ENCODE measurements around the gene SNURF.
"Not testable (repeated sequence)": the region's sequence is repeated elsewhere in the genome, so short reads cannot be mapped to it uniquely, and the experiment has no call there.

Gene SNURF

DNA sequence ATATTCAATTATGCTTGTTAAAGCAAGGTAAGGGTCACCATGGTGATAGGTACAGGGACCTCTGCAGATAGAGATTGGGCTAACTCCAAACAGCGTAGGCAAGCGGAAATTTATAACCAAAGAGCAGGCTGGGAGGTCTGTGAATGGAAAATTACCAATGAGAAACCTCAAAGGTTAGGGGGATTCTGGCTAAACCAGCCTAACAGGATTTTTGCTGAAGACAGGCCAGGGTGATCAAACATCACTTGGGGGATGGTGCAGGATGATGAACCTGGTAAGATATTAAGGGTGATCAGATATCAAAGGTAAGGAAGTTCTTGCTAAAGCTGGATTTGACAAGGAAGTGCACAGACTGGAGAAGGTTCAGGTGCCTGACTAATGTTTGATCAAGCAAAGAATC lies 35.3 kb upstream of the SNURF start:
- no peaks in the 10 kb centered on the region for H4K20me1 ChIP-seq (ENCODE audit: control insufficient read depth, insufficient read depth, low read depth, low read length)
- no peaks in the 10 kb centered on the region for H3K79me2 ChIP-seq (ENCODE audit: control insufficient read depth, low read length)
- TF ChIP-seq, protein P1, sequence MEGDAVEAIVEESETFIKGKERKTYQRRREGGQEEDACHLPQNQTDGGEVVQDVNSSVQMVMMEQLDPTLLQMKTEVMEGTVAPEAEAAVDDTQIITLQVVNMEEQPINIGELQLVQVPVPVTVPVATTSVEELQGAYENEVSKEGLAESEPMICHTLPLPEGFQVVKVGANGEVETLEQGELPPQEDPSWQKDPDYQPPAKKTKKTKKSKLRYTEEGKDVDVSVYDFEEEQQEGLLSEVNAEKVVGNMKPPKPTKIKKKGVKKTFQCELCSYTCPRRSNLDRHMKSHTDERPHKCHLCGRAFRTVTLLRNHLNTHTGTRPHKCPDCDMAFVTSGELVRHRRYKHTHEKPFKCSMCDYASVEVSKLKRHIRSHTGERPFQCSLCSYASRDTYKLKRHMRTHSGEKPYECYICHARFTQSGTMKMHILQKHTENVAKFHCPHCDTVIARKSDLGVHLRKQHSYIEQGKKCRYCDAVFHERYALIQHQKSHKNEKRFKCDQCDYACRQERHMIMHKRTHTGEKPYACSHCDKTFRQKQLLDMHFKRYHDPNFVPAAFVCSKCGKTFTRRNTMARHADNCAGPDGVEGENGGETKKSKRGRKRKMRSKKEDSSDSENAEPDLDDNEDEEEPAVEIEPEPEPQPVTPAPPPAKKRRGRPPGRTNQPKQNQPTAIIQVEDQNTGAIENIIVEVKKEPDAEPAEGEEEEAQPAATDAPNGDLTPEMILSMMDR (IDR thresholded peaks at IDR 0.05; ENCODE audit: low read depth, low read length, poor library complexity, severe bottlenecking): no peak
- no peak for TF ChIP-seq EZH2phosphoT487 (IDR thresholded peaks at IDR 0.05; ENCODE audit: borderline replicate concordance, low read length)
- H3K36me3 ChIP-seq (ENCODE audit: control insufficient read depth, low read length): no peaks in the 10 kb centered on the region
- H3K27ac ChIP-seq (ENCODE audit: low read depth, low read length): no peak overlapping the region
- no peak overlapping the region for H3K4me3 ChIP-seq (ENCODE audit: low read length)
- no peaks in the 10 kb centered on the region for H3F3A ChIP-seq (ENCODE audit: control insufficient read depth, insufficient read depth)
- no peaks in the 10 kb centered on the region for H3K9me2 ChIP-seq (replicated peaks; ENCODE audit: control insufficient read depth, low read length)
- no peaks in the 10 kb centered on the region for H3K4me1 ChIP-seq (ENCODE audit: control insufficient read depth, low read length)
- peaks cover 3% of the 10 kb centered on the region; the same call in 1 of the 2 replicates for H3K9me3 ChIP-seq (ENCODE audit: control insufficient read depth, insufficient read depth, low read length)
- H3K27me3 ChIP-seq (ENCODE audit: control insufficient read depth, low read length): no peaks in the 10 kb centered on the region
- no peak overlapping the region for H3K4me2 ChIP-seq (ENCODE audit: low read length)

DNA sequence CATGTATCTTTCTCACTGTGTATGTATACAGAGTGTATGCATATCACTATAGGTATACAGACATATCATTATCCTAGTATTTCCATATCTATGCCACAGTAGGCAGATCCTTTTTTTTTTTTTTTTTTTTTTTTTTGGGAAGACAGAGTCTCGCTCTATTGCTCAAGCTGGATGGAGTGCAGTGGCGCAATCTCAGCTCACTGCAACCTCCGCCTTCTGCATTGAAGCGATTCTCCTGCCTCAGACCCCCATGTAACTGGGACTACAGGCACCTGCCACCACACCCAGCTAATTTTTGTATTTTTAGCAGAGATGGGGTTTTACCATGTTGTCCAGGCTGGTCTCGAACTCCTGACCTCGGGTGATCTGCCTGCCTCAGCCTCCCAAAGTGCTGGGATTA lies 32.0 kb upstream of the SNURF start:
- H3F3A ChIP-seq (ENCODE audit: control insufficient read depth, insufficient read depth); H3K4me1 ChIP-seq (ENCODE audit: control insufficient read depth, low read length): not testable (repeated sequence)

DNA sequence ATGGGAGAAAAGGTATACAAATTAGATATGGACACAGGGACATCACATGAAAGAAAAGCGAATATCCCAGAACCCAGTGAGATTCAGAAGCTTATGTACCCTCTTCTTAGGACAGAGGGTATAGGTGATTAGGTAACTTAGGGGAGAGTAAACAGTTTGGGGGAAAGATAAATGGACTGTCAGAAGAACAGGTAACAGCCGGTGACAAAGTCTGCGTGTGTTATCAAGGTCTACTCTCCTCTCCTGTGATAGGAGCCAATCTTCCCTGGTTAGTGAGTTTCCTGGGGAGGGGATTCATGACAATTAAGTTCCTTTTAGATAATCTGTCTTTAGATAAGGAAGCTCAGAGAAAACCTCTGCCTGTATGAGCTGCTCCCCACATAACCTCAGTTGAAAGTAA lies 30.6 kb upstream of the SNURF start:
- H3K27ac ChIP-seq (ENCODE audit: low read depth, low read length): no peak overlapping the region
- H3K4me2 ChIP-seq (ENCODE audit: low read length): no peak overlapping the region
- no peaks in the 10 kb centered on the region for H3K36me3 ChIP-seq (ENCODE audit: control insufficient read depth, low read length)
- H3K4me3 ChIP-seq (ENCODE audit: low read length): no peak overlapping the region
- H3K9me3 ChIP-seq (ENCODE audit: control insufficient read depth, insufficient read depth, low read length): peaks cover 3% of the 10 kb centered on the region; the same call in 1 of the 2 replicates
- no peaks in the 10 kb centered on the region for H3K79me2 ChIP-seq (ENCODE audit: control insufficient read depth, low read length)
- TF ChIP-seq EZH2phosphoT487 (IDR thresholded peaks at IDR 0.05; ENCODE audit: borderline replicate concordance, low read length): no peak
- TF ChIP-seq, protein P1 (IDR thresholded peaks at IDR 0.05; ENCODE audit: low read depth, low read length, poor library complexity, severe bottlenecking): no peak
- H3K9me2 ChIP-seq (replicated peaks; ENCODE audit: control insufficient read depth, low read length): no peaks in the 10 kb centered on the region
- H3K27me3 ChIP-seq (ENCODE audit: control insufficient read depth, low read length): no peaks in the 10 kb centered on the region
- no peaks in the 10 kb centered on the region for H3K4me1 ChIP-seq (ENCODE audit: control insufficient read depth, low read length)
- H4K20me1 ChIP-seq (ENCODE audit: control insufficient read depth, insufficient read depth, low read depth, low read length): no peaks in the 10 kb centered on the region
- no peaks in the 10 kb centered on the region for H3F3A ChIP-seq (ENCODE audit: control insufficient read depth, insufficient read depth)

More for the DNA sequence above, 32.0 kb upstream of the SNURF start:
- not testable (repeated sequence) for H3K27me3 ChIP-seq (ENCODE audit: control insufficient read depth, low read length); H3K4me2 ChIP-seq (ENCODE audit: low read length); H3K9me3 ChIP-seq (ENCODE audit: control insufficient read depth, insufficient read depth, low read length); H4K20me1 ChIP-seq (ENCODE audit: control insufficient read depth, insufficient read depth, low read depth, low read length); H3K27ac ChIP-seq (ENCODE audit: low read depth, low read length); H3K36me3 ChIP-seq (ENCODE audit: control insufficient read depth, low read length); H3K79me2 ChIP-seq (ENCODE audit: control insufficient read depth, low read length); H3K9me2 ChIP-seq (replicated peaks; ENCODE audit: control insufficient read depth, low read length); H3K4me3 ChIP-seq (ENCODE audit: low read length)

DNA sequence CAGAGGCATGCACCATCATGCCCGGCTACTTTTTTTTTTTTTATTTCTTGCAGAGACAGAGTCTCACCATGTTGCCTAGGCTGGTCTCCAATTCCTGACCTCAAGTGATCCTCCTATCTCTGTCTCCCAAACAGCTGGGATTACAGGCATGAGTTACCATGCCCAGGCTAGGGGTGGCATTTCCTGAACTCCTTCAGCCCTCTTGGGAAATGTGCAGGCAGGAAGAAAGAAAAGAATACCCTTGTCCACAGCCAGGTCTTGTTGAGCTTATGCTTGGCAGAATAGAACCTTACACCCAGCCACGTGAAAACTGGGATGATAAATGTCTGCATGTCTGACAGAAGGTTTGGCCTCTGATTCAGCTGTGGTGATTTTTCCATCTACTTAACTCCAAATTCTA lies 30.2 kb upstream of the SNURF start:
- Histone ChIP-seq H3K79me2 (ENCODE audit: control insufficient read depth, low read length) (no peaks in the 10 kb centered on the region), H4K20me1 (ENCODE audit: control insufficient read depth, insufficient read depth, low read depth, low read length) (no peaks in the 10 kb centered on the region), H3K36me3 (ENCODE audit: control insufficient read depth, low read length) (no peaks in the 10 kb centered on the region), H3F3A (ENCODE audit: control insufficient read depth, insufficient read depth) (no peaks in the 10 kb centered on the region), H3K27me3 (ENCODE audit: control insufficient read depth, low read length) (no peaks in the 10 kb centered on the region), H3K4me2 (ENCODE audit: low read length) (no peak overlapping the region), H3K9me2 (replicated peaks; ENCODE audit: control insufficient read depth, low read length) (no peaks in the 10 kb centered on the region), H3K9me3 (ENCODE audit: control insufficient read depth, insufficient read depth, low read length) (peaks cover 3% of the 10 kb centered on the region; the same call in 1 of the 2 replicates), H3K4me3 (ENCODE audit: low read length) (no peak overlapping the region), H3K4me1 (ENCODE audit: control insufficient read depth, low read length) (no peaks in the 10 kb centered on the region), H3K27ac (ENCODE audit: low read depth, low read length) (no peak overlapping the region)
- TF ChIP-seq EZH2phosphoT487 (IDR thresholded peaks at IDR 0.05; ENCODE audit: borderline replicate concordance, low read length): no peak
- TF ChIP-seq, protein P1 (IDR thresholded peaks at IDR 0.05; ENCODE audit: low read depth, low read length, poor library complexity, severe bottlenecking): no peak

DNA sequence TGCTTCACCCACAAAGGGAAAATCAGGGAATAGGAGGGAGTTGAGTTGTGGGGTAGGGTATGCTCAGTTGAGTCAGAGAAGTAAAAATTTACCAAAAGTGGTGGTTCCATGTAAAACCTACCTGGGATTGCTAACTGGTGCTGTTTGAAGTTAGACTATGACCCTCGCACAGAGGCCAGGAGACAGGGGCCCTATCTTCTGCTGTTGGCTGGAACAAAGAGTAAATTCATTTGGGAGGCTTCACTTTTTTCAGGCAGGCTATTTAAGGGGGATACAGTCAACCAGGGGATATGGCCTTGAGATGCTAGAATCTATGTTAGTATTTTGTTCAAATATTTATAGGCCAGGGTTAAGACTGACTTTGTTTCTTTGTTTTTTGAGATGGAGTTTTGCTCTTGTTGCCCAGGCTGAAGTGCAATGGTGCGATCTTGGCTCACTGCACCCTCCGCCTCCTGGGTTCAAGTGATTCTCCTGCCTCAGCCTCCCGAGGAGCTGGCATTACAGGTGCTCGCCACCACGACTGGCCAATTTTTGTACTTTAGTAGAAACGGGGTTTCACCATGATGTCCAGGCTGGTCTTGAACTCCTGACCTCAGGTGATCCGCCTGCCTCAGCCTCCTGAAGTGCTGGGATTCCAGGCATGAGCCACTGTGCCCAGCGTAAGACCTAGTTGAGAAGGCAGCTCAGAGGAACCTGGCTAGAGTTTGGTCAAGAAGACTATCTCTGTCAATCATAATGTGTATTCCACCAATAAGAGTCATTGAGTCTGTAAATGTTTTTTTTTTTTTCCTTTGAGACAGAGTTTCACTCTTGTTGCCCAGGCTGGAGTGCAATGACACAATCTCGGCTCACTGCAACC lies 22.7 kb upstream of the SNURF start:
- H3K27ac ChIP-seq (ENCODE audit: low read depth, low read length); H3K36me3 ChIP-seq (ENCODE audit: control insufficient read depth, low read length); H3K9me3 ChIP-seq (ENCODE audit: control insufficient read depth, insufficient read depth, low read length); H3K4me2 ChIP-seq (ENCODE audit: low read length); H3K27me3 ChIP-seq (ENCODE audit: control insufficient read depth, low read length); H3K4me3 ChIP-seq (ENCODE audit: low read length); H3F3A ChIP-seq (ENCODE audit: control insufficient read depth, insufficient read depth); H3K4me1 ChIP-seq (ENCODE audit: control insufficient read depth, low read length); H3K79me2 ChIP-seq (ENCODE audit: control insufficient read depth, low read length); H4K20me1 ChIP-seq (ENCODE audit: control insufficient read depth, insufficient read depth, low read depth, low read length); H3K9me2 ChIP-seq (replicated peaks; ENCODE audit: control insufficient read depth, low read length): not testable (repeated sequence)

All from DOHH2 (cell line).